RWPE1 (cell line): ENCODE results near the gene ZNF429.
"Not testable (repeated sequence)": the region's sequence is repeated elsewhere in the genome, so short reads cannot be mapped to it uniquely, and the experiment has no call there.

Experiments
- CTCF ChIA-PET: fragments of 350-600 bp; sonication (Branson Sonifier 250); formaldehyde crosslinking; extraction: SDS; loops from one replicate; lab custom pipeline; 2021; lab: Yijun Ruan, JAX
- POLR2A ChIA-PET: fragments of 400-600 bp; formaldehyde crosslinking; extraction: SDS; loops from one replicate; lab custom pipeline; 2020; ENCODE audit warnings: antibody characterized with exemption; ENCODE audit not compliant: low non-redundant PET; lab: Yijun Ruan, JAX
- DNase-seq: peaks from one replicate; pipeline ENCODE4 v3.0.0; 2012; ENCODE audit warnings: low spot score
- H3K27ac ChIP-seq: fragments of 450-650 bp; 2 replicates; pipeline ENCODE4 v1.5.1; 2017
- TF ChIP-seq, protein P1 (sequence below): fragments of 450-650 bp; conservative IDR thresholded peaks from 2 replicates; pipeline ENCODE4 v1.5.1; 2017; ENCODE audit warnings: low read depth, mild to moderate bottlenecking

Gene ZNF429

GRCh38 chr19:21472507-21472906 lies 32.9 kb upstream of the ZNF429 start:
- DNase-seq: no peak
- ChIA-PET CTCF (no interaction called here), POLR2A (no interaction called here)
- TF ChIP-seq, protein P1, sequence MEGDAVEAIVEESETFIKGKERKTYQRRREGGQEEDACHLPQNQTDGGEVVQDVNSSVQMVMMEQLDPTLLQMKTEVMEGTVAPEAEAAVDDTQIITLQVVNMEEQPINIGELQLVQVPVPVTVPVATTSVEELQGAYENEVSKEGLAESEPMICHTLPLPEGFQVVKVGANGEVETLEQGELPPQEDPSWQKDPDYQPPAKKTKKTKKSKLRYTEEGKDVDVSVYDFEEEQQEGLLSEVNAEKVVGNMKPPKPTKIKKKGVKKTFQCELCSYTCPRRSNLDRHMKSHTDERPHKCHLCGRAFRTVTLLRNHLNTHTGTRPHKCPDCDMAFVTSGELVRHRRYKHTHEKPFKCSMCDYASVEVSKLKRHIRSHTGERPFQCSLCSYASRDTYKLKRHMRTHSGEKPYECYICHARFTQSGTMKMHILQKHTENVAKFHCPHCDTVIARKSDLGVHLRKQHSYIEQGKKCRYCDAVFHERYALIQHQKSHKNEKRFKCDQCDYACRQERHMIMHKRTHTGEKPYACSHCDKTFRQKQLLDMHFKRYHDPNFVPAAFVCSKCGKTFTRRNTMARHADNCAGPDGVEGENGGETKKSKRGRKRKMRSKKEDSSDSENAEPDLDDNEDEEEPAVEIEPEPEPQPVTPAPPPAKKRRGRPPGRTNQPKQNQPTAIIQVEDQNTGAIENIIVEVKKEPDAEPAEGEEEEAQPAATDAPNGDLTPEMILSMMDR: no peak
- no peak overlapping the region for H3K27ac ChIP-seq

- CTCF ChIA-PET: no interaction called here
- POLR2A ChIA-PET: no interaction called here
- DNase-seq: peak; percentile 82
- TF ChIP-seq, protein P1: no peak
- H3K27ac ChIP-seq: no peak overlapping the region
These were observed 30.7 kb upstream of the ZNF429 start for GRCh38 chr19:21474671-21475181.

DNA sequence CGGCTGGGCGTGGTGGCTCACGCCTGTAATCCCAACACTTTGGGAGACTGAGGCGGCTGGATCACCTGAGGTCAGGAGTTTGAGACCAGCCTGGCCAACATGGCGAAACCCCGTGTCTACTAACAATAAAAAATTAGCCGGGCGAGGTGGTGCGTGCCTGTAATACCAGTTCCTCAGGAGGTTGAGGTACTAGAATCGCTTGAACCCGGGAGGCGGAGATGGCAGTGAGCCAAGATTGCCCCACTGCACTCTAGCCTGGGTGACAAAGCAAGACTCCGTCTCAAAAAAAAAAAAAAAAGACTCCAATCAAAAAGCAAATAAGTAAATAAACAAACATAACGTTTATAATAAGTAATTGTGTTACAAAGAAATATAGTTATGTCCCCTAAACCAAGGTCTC lies 23.0 kb upstream of the ZNF429 start:
- CTCF ChIA-PET, DNase-seq, POLR2A ChIA-PET, H3K27ac ChIP-seq: not testable (repeated sequence)

GRCh38 chr19:21482863-21483276 lies 22.5 kb upstream of the ZNF429 start:
- CTCF ChIA-PET: interaction anchor here (0.6 to 1.0 kb wide), 3 partner anchors 23 to 934 kb away, joined by 3 to 4 read pairs (median 3); no protein-coding TSS in a partner anchor
- no peak for DNase-seq
- POLR2A ChIA-PET: no interaction called here
- TF ChIP-seq, protein P1: peak; percentile 21; the same call in 1 of the 2 replicates
- no peak overlapping the region for H3K27ac ChIP-seq

GRCh38 chr19:21483589-21484170 lies 21.7 kb upstream of the ZNF429 start:
- TF ChIP-seq, protein P1: no peak
- POLR2A ChIA-PET: no interaction called here
- no peak for DNase-seq
- H3K27ac ChIP-seq: no peak overlapping the region
- CTCF ChIA-PET: interaction anchor here (0.6 to 1.0 kb wide), 2 partner anchors 24 to 27 kb away, joined by 3 to 4 read pairs; no protein-coding TSS in a partner anchor

DNA sequence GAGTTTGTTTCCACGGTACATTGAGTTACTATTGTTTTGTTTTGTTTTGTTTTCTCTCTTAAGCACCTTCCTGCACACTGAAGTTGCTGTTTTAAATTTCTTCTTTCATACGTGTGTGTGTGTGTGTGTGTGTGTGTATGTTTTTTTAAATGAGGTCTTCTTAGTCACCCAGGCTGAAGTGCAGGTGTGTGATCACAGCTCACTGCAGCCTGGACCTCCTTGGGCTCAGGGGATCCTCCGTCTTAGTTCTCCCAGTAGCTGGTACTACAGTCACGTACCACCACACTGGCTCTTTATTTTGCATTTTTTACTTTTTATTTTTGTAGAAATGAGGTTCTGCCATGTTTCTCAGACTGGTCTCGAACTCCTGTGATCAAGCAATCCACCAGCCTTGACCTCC lies 20.8 kb upstream of the ZNF429 start:
- no peak overlapping the region for H3K27ac ChIP-seq
- TF ChIP-seq, protein P1: no peak
- no peak for DNase-seq
- ChIA-PET CTCF (no interaction called here), POLR2A (no interaction called here)

DNA sequence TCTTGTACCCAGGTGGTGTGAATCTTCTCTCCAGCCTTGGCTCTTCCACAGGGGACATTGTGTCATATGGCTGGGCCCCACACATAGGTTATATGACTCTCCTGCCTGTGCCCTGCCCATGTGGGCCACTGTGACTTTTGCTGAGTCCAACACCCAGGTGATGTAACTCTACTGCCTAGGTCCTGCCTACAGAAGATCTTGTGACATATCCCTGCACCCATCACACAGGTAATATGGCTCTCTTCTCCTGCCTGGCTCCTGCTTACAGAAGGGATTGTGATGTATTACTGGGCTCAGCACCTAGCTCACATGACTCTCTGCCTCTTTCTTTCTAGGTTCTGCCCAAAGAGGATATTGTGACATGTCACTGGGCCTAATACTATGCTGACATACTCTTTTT lies 19.5 kb upstream of the ZNF429 start:
- no peak for DNase-seq
- CTCF ChIA-PET: no interaction called here
- H3K27ac ChIP-seq: no peak overlapping the region
- POLR2A ChIA-PET: no interaction called here
- TF ChIP-seq, protein P1: no peak
